H1 (cell line): Measurements from ENCODE around the gene MAOB. TPM values are rescaled to one million over a fixed set of nuclear protein-coding genes. Genes with fewer than 3 reads are reported as not detected.

ENCODE experiments used
- CTCF ChIA-PET: fragments of 300-600 bp; sonication (Branson Sonifier 250); formaldehyde crosslinking; loops from one replicate; lab custom pipeline; 2021; ENCODE audit not compliant: partially characterized antibody; lab: Charles Lee
- POLR2A ChIA-PET: fragments of 300-600 bp; sonication (Branson Sonifier 250); formaldehyde crosslinking; loops from one replicate; lab custom pipeline; 2021; ENCODE audit warnings: inconsistent platforms; ENCODE audit not compliant: partially characterized antibody; lab: Charles Lee
- DNase-seq, 2 experiments: peaks; one replicate each; pipeline versions ENCODE4 v3.0.0 to v3.0.0-alpha.2; 2010 to 2022; ENCODE audit warnings: low spot score in 2 of 2, low read depth in 1 of 2, mixed read lengths in 1 of 2
- FAIRE-seq: peaks from 2 replicates; lab custom pipeline; 2011; peaks lifted over from hg19 to GRCh38; lab: Jason Lieb, UNC
- H2AFZ ChIP-seq: 2 replicates; pipeline ENCODE4 v1.8.1; 2012; ENCODE audit warnings: low read length, inconsistent platforms
- H2AK5ac ChIP-seq: 2 replicates; pipeline ENCODE4 v1.6.1; 2013; ENCODE audit warnings: low read depth, low read length
- H2BK120ac ChIP-seq: replicated peaks from 2 replicates; pipeline ENCODE3; 2013; ENCODE audit warnings: low read depth, low read length, inconsistent platforms
- H2BK12ac ChIP-seq: 2 replicates; pipeline ENCODE4 v1.6.1; 2013; ENCODE audit warnings: low read depth, low read length
- H2BK15ac ChIP-seq: 2 replicates; pipeline ENCODE4 v1.6.1; 2013; ENCODE audit warnings: low read length
- H2BK20ac ChIP-seq: 2 replicates; pipeline ENCODE4 v1.6.1; 2013; ENCODE audit warnings: low read length
- H2BK5ac ChIP-seq: 2 replicates; pipeline ENCODE4 v1.6.1; 2013; ENCODE audit warnings: low read depth, low read length
- H3K14ac ChIP-seq: 2 replicates; pipeline ENCODE4 v1.6.1; 2013; ENCODE audit warnings: inconsistent platforms; ENCODE audit not compliant: insufficient read length
- H3K18ac ChIP-seq: 2 replicates; pipeline ENCODE4 v1.6.1; 2013; ENCODE audit warnings: low read length; ENCODE audit errors: extremely low read depth
- H3K23ac ChIP-seq: 2 replicates; pipeline ENCODE4 v1.6.1; 2013; ENCODE audit warnings: inconsistent platforms; ENCODE audit not compliant: insufficient read length
- H3K23me2 ChIP-seq: 2 replicates; pipeline ENCODE4 v1.6.1; 2013; ENCODE audit warnings: low read depth, low read length
- H3K27ac ChIP-seq: 2 replicates; pipeline ENCODE4 v1.6.1; 2011; ENCODE audit warnings: low read depth, low read length, inconsistent platforms
- H3K27me3 ChIP-seq, 4 experiments: replicated peaks in 1 of 4; 1 replicate in 1 of 4; 2 replicates in 3 of 4; pipeline versions ENCODE4 v1.6.1 to v1.8.1; 2011 to 2013; ENCODE audit warnings: low read length in 3 of 4, mild to moderate bottlenecking in 3 of 4, inconsistent platforms in 2 of 4, mixed read lengths in 2 of 4, moderate library complexity in 1 of 4; ENCODE audit not compliant: control insufficient read depth in 3 of 4, insufficient read depth in 3 of 4; ENCODE audit errors: extremely low read depth in 1 of 4
- H3K36me3 ChIP-seq, 4 experiments: 2 replicates each; pipeline versions ENCODE4 v1.6.1 to v1.8.1; 2011 to 2013; ENCODE audit warnings: mild to moderate bottlenecking in 4 of 4, low read length in 3 of 4, moderate library complexity in 2 of 4, control low read depth in 1 of 4, inconsistent platforms in 1 of 4; ENCODE audit not compliant: insufficient read depth in 4 of 4, control insufficient read depth in 2 of 4
- H3K4ac ChIP-seq: replicated peaks from 2 replicates; pipeline ENCODE3; 2013; ENCODE audit warnings: low read length, low read depth, mixed read lengths, inconsistent platforms; ENCODE audit not compliant: insufficient read length
- H3K4me1 ChIP-seq, 4 experiments: replicated peaks in 1 of 4; 1 replicate in 1 of 4; 2 replicates in 3 of 4; pipeline versions ENCODE4 v1.6.1 to v1.8.1; 2011 to 2013; ENCODE audit warnings: low read length in 3 of 4, inconsistent platforms in 2 of 4, mixed read lengths in 1 of 4; ENCODE audit not compliant: insufficient read depth in 4 of 4, control insufficient read depth in 3 of 4
- H3K4me2 ChIP-seq, 2 experiments: 2 replicates each; pipeline versions ENCODE4 v1.6.1 to v1.8.1; 2011 to 2013; ENCODE audit warnings: low read depth in 2 of 2, low read length in 2 of 2, control low read depth in 1 of 2, inconsistent platforms in 1 of 2, mild to moderate bottlenecking in 1 of 2; ENCODE audit not compliant: insufficient read depth in 1 of 2
- H3K4me3 ChIP-seq, 4 experiments: fragments of 200-600, 300-600 bp in 1 of 4; sonication (generic), shearing (Covaris generic), sonication (Bioruptor Twin) in 1 of 4; 2 replicates each; pipeline versions ENCODE4 v1.5.1 to v1.8.1; 2011 to 2016; ENCODE audit warnings: low read length in 4 of 4, low read depth in 3 of 4, control low read depth in 2 of 4, inconsistent platforms in 2 of 4, mild to moderate bottlenecking in 2 of 4, mixed read lengths in 1 of 4, moderate library complexity in 1 of 4; ENCODE audit not compliant: insufficient read depth in 2 of 4; ENCODE audit errors: extremely low read depth in 1 of 4
- H3K56ac ChIP-seq: replicated peaks from 2 replicates; pipeline ENCODE3; 2013; ENCODE audit warnings: low read depth, mild to moderate bottlenecking, mixed read lengths, low read length, inconsistent platforms; ENCODE audit not compliant: insufficient read length
- H3K79me1 ChIP-seq: 2 replicates; pipeline ENCODE4 v1.6.1; 2013; ENCODE audit warnings: low read depth, low read length, control low read depth
- H3K79me2 ChIP-seq, 2 experiments: 2 replicates each; pipeline versions ENCODE4 v1.6.1 to v1.8.1; 2012 to 2013; ENCODE audit warnings: low read length in 2 of 2, mild to moderate bottlenecking in 2 of 2, inconsistent platforms in 1 of 2; ENCODE audit not compliant: insufficient read depth in 2 of 2, control insufficient read depth in 1 of 2
- H3K9ac ChIP-seq, 4 experiments: replicated peaks in 1 of 4; 1 replicate in 1 of 4; 2 replicates in 3 of 4; pipeline versions ENCODE4 v1.6.1 to v1.8.1; 2011 to 2013; ENCODE audit warnings: low read depth in 3 of 4, low read length in 3 of 4, control low read depth in 2 of 4, mild to moderate bottlenecking in 2 of 4, moderate library complexity in 2 of 4, inconsistent platforms in 1 of 4; ENCODE audit errors: extremely low read depth in 1 of 4
- H3K9me3 ChIP-seq, 2 experiments: 2 replicates each; pipeline versions ENCODE4 v1.6.1 to v1.8.1; 2012 to 2013; ENCODE audit warnings: mild to moderate bottlenecking in 2 of 2, moderate library complexity in 2 of 2, control low read depth in 1 of 2, inconsistent platforms in 1 of 2, low read depth in 1 of 2, low read length in 1 of 2, mixed read lengths in 1 of 2; ENCODE audit not compliant: insufficient read depth in 2 of 2
- H4K20me1 ChIP-seq, 2 experiments: replicated peaks in 1 of 2; 2 replicates each; pipeline versions ENCODE3 to v1.8.1; 2011 to 2013; ENCODE audit warnings: inconsistent platforms in 2 of 2, low read length in 2 of 2, mild to moderate bottlenecking in 1 of 2; ENCODE audit not compliant: insufficient read depth in 2 of 2, control insufficient read depth in 1 of 2
- H4K5ac ChIP-seq: 2 replicates; pipeline ENCODE4 v1.6.1; 2013; ENCODE audit warnings: low read length, low read depth, mixed read lengths, inconsistent platforms; ENCODE audit not compliant: insufficient read length
- H4K8ac ChIP-seq: 2 replicates; pipeline ENCODE4 v1.8.0; 2013; ENCODE audit warnings: mild to moderate bottlenecking, moderate library complexity, low read length, inconsistent platforms; ENCODE audit not compliant: insufficient read depth; ENCODE audit errors: extremely low read depth
- H4K91ac ChIP-seq: replicated peaks from 2 replicates; pipeline ENCODE3; 2013; ENCODE audit warnings: low read length, mixed read lengths, inconsistent platforms; ENCODE audit not compliant: insufficient read length
- ATF3 ChIP-seq: IDR thresholded peaks from 2 replicates; pipeline ENCODE4 v1.6.1; 2011; ENCODE audit warnings: low read depth, mild to moderate bottlenecking, low read length; ENCODE audit not compliant: insufficient read depth
- BACH1 ChIP-seq: IDR thresholded peaks from 2 replicates; pipeline ENCODE4 v1.6.1; 2012; ENCODE audit warnings: low read length, improper control_type of control experiment
- BRCA1 ChIP-seq: IDR thresholded peaks from 2 replicates; pipeline ENCODE4 v1.6.1; 2012; ENCODE audit warnings: low read depth, low read length, improper control_type of control experiment
- CTBP2 ChIP-seq: IDR thresholded peaks from 2 replicates; pipeline ENCODE4 v1.7.0; 2011; ENCODE audit warnings: borderline replicate concordance, mild to moderate bottlenecking, moderate library complexity, mixed read lengths, low read length; ENCODE audit not compliant: insufficient read depth, insufficient read length
- EZH2 ChIP-seq: fragments of 200-600 bp; sonication (generic); IDR thresholded peaks from 2 replicates; pipeline ENCODE4 v1.7.1; 2012; ENCODE audit warnings: low read depth, mild to moderate bottlenecking, moderate library complexity, low read length, inconsistent platforms; ENCODE audit not compliant: severe bottlenecking
- GABPA ChIP-seq: IDR thresholded peaks from 2 replicates; pipeline ENCODE4 v1.6.1; 2011; ENCODE audit warnings: mild to moderate bottlenecking, low read length, moderate library complexity, borderline replicate concordance; ENCODE audit not compliant: insufficient read depth
- RFX5 ChIP-seq: IDR thresholded peaks from 2 replicates; pipeline ENCODE4 v1.6.1; 2011; ENCODE audit warnings: low read depth, low read length, improper control_type of control experiment, borderline replicate concordance
- RNF2 ChIP-seq: fragments of 200-900, 300-1000 bp; sonication (generic); IDR thresholded peaks from 2 replicates; pipeline ENCODE4 v1.7.1; 2016; ENCODE audit warnings: borderline replicate concordance, low read depth, mild to moderate bottlenecking, antibody characterized with exemption, low read length; ENCODE audit not compliant: poor library complexity, severe bottlenecking; ENCODE audit errors: missing control alignments
- RXRA ChIP-seq: IDR thresholded peaks from 2 replicates; pipeline ENCODE4 v1.6.1; 2011; ENCODE audit warnings: low read depth, mild to moderate bottlenecking, low read length, moderate library complexity; ENCODE audit not compliant: insufficient read depth
- SRF ChIP-seq: IDR thresholded peaks from 2 replicates; pipeline ENCODE4 v1.6.1; 2011; ENCODE audit warnings: mild to moderate bottlenecking, low read depth, low read length, moderate library complexity
- TAF1 ChIP-seq: IDR thresholded peaks from 2 replicates; pipeline ENCODE4 v1.6.1; 2011; ENCODE audit warnings: mild to moderate bottlenecking, low read depth, low read length
- WGBS, 2 experiments: shearing (Covaris generic) in 1 of 2; methylation state at CpG; one replicate each; pipeline versions ENCODE4 v1.1.6 to v1.1.7; 2013 to 2015; ENCODE audit warnings: low lambda C conversion rate in 2 of 2, mixed read lengths in 2 of 2, inconsistent platforms in 1 of 2, low coverage in 1 of 2, missing lambda C conversion rate in 1 of 2; ENCODE audit not compliant: insufficient replicate concordance in 2 of 2, insufficient coverage in 1 of 2, insufficient read length in 1 of 2; ENCODE audit errors: extremely low coverage in 1 of 2, missing lambda C conversion rate in 1 of 2; 5-methylcytosine and 5-hydroxymethylcytosine counted together
- polyA plus RNA-seq, 7 experiments: library from polyadenylated mRNA; depleted of rRNA in 3 of 7; stranded (reverse) in 5 of 7; unstranded in 2 of 7; fragments of >200 nt in 5 of 7; fragments of 200-250 nt in 2 of 7; gene quantifications; 1 replicate in 5 of 7; 2 replicates in 1 of 7; 4 replicates in 1 of 7; pipeline versions ENCODE4 v1.2.1 to v1.2.3, GENCODE V29; 2011 to 2013; ENCODE audit warnings: missing spikeins in 2 of 7, mixed read lengths in 2 of 7
- total RNA-seq: library from RNA; stranded (reverse); fragmentation: NEBNext Ultra II Directional; extraction: Animal tissue kit (Norgen Biotek cat#: 25700); gene quantifications from 2 replicates; pipeline ENCODE4 v1.2.1, GENCODE V29; 2021

The MAOB gene
- total and polyA plus RNA-seq, 2 of the 8 experiments (the other 6 are each of a cell fraction or from before 2014, with no cell fraction given), result 0.73 to 1.1 TPM

- H3K27ac ChIP-seq, result no peak overlapping the region
- H3K4me1 ChIP-seq, result no peaks in the 10 kb centered on the region
- no peaks in the 10 kb centered on the region for H3K23me2 ChIP-seq
- no peak overlapping the region for H4K5ac ChIP-seq
- H2AFZ ChIP-seq, result no peak overlapping the region
- no peaks in the 10 kb centered on the region for H3K79me2 ChIP-seq
- H2BK5ac ChIP-seq, result no peak overlapping the region
- no peak for FAIRE-seq
- no peaks in the 10 kb centered on the region for H3K79me1 ChIP-seq
- no peaks in the 10 kb centered on the region for H3K9me3 ChIP-seq
- no peak overlapping the region for H2BK20ac ChIP-seq
- H3K56ac ChIP-seq, result no peak overlapping the region
- H3K4me2 ChIP-seq, result no peak overlapping the region
- H3K36me3 ChIP-seq, result no peaks in the 10 kb centered on the region
- H4K8ac ChIP-seq, result no peak overlapping the region
- no peaks in the 10 kb centered on the region for H4K20me1 ChIP-seq
- no peak for DNase-seq
- WGBS, 2 experiments, result 100% methylated on average over 1 of the region's 1 CpG; no CpG with 5 or more reads in 1 of the 2 experiments
- CTCF ChIA-PET, result interaction anchor here (0.9 kb wide), 1 partner anchor 30 kb away, joined by 4 read pairs; no protein-coding TSS in a partner anchor
- no peak overlapping the region for H2BK12ac ChIP-seq
- no peak overlapping the region for H3K18ac ChIP-seq
- no peak overlapping the region for H2BK15ac ChIP-seq
- POLR2A ChIA-PET, result no interaction called here
- H3K23ac ChIP-seq, result no peak overlapping the region
- no peak overlapping the region for H3K4me3 ChIP-seq
- no peak overlapping the region for H2BK120ac ChIP-seq
- H4K91ac ChIP-seq, result no peak overlapping the region
- H3K9ac ChIP-seq, result no peak overlapping the region
- H3K27me3 ChIP-seq, result no peaks in the 10 kb centered on the region
- no peak overlapping the region for H3K14ac ChIP-seq
- no peak overlapping the region for H3K4ac ChIP-seq
- no peak overlapping the region for H2AK5ac ChIP-seq
- TF ChIP-seq RFX5 (no peak), BACH1 (no peak), ATF3 (no peak), SRF (no peak), GABPA (no peak), CTBP2 (no peak), RNF2 (no peak), BRCA1 (no peak), RXRA (no peak), EZH2 (no peak), TAF1 (no peak)
These were observed 10.2 kb upstream of the MAOB start for GRCh38 chrX:43892336-43892870.
